NK-92 (cell line): ENCODE data around the gene WDR48.

ENCODE experiments used
- DNase-seq: peaks from one replicate; lab custom pipeline; 2025; ENCODE audit not compliant: unreplicated experiment; lab: John Stamatoyannopoulos, UW

The WDR48 gene

GRCh38 chr3:39063143-39063542 is 11.3 kb downstream of the WDR48 start:
- no peak for DNase-seq

GRCh38 chr3:39064646-39065045 is 12.8 kb downstream of the WDR48 start:
- no peak for DNase-seq

- no peak for DNase-seq
Measured at GRCh38 chr3:39065197-39065596, 13.4 kb downstream of the WDR48 start.

GRCh38 chr3:39067286-39067685 is 15.5 kb downstream of the WDR48 start:
- DNase-seq: no peak

GRCh38 chr3:39068556-39068955 is 16.7 kb downstream of the WDR48 start:
- DNase-seq: no peak

- no peak for DNase-seq
Measured at GRCh38 chr3:39075910-39076309, 24.1 kb downstream of the WDR48 start.

- no peak for DNase-seq
Measured at GRCh38 chr3:39079530-39079929, 27.7 kb downstream of the WDR48 start.

GRCh38 chr3:39080026-39080425 is 28.2 kb downstream of the WDR48 start:
- no peak for DNase-seq

GRCh38 chr3:39082666-39083313 is 31.0 kb downstream of the WDR48 start:
- no peak for DNase-seq

GRCh38 chr3:39086144-39086543 is 34.3 kb downstream of the WDR48 start:
- no peak for DNase-seq

GRCh38 chr3:39088456-39088855 is 36.6 kb downstream of the WDR48 start:
- no peak for DNase-seq

- no peak for DNase-seq
Measured at GRCh38 chr3:39088889-39089288, 37.1 kb downstream of the WDR48 start.

- no peak for DNase-seq
Measured at GRCh38 chr3:39090922-39091321, 39.1 kb downstream of the WDR48 start.

GRCh38 chr3:39094851-39095677 is 43.2 kb downstream of the WDR48 start:
- no peak for DNase-seq

GRCh38 chr3:39095778-39096177 is 44.0 kb downstream of the WDR48 start:
- DNase-seq: no peak

- DNase-seq: no peak
Measured at GRCh38 chr3:39096775-39097174, 45.0 kb downstream of the WDR48 start.

GRCh38 chr3:39097716-39098472 is 46.1 kb downstream of the WDR48 start:
- DNase-seq: no peak

- no peak for DNase-seq
Measured at GRCh38 chr3:39098473-39099000, 46.7 kb downstream of the WDR48 start.

GRCh38 chr3:39099242-39099641 is 47.4 kb downstream of the WDR48 start:
- DNase-seq: no peak

GRCh38 chr3:39099738-39100499 is 48.1 kb downstream of the WDR48 start:
- no peak for DNase-seq

GRCh38 chr3:39100500-39100886 is 48.7 kb downstream of the WDR48 start:
- no peak for DNase-seq
